H1 (cell line): Measurements from ENCODE around the gene PRR22. TPM values are rescaled to one million over a fixed set of nuclear protein-coding genes. Genes with fewer than 3 reads are reported as not detected.
A peak's percentile ranks its signal among the peaks of the same experiment; 100 is the strongest.

ENCODE experiments used
- CTCF ChIA-PET: fragments of 300-600 bp; sonication (Branson Sonifier 250); formaldehyde crosslinking; loops from one replicate; lab custom pipeline; 2021; ENCODE audit not compliant: partially characterized antibody; lab: Charles Lee
- POLR2A ChIA-PET: fragments of 300-600 bp; sonication (Branson Sonifier 250); formaldehyde crosslinking; loops from one replicate; lab custom pipeline; 2021; ENCODE audit warnings: inconsistent platforms; ENCODE audit not compliant: partially characterized antibody; lab: Charles Lee
- DNase-seq, 2 experiments: peaks; one replicate each; pipeline versions ENCODE4 v3.0.0 to v3.0.0-alpha.2; 2010 to 2022; ENCODE audit warnings: low spot score in 2 of 2, low read depth in 1 of 2, mixed read lengths in 1 of 2
- FAIRE-seq: peaks from 2 replicates; lab custom pipeline; 2011; peaks lifted over from hg19 to GRCh38; lab: Jason Lieb, UNC
- H2AFZ ChIP-seq: 2 replicates; pipeline ENCODE4 v1.8.1; 2012; ENCODE audit warnings: low read length, inconsistent platforms
- H2AK5ac ChIP-seq: 2 replicates; pipeline ENCODE4 v1.6.1; 2013; ENCODE audit warnings: low read depth, low read length
- H2BK120ac ChIP-seq: replicated peaks from 2 replicates; pipeline ENCODE3; 2013; ENCODE audit warnings: low read depth, low read length, inconsistent platforms
- H2BK12ac ChIP-seq: 2 replicates; pipeline ENCODE4 v1.6.1; 2013; ENCODE audit warnings: low read depth, low read length
- H2BK15ac ChIP-seq: 2 replicates; pipeline ENCODE4 v1.6.1; 2013; ENCODE audit warnings: low read length
- H2BK20ac ChIP-seq: 2 replicates; pipeline ENCODE4 v1.6.1; 2013; ENCODE audit warnings: low read length
- H2BK5ac ChIP-seq: 2 replicates; pipeline ENCODE4 v1.6.1; 2013; ENCODE audit warnings: low read depth, low read length
- H3K14ac ChIP-seq: 2 replicates; pipeline ENCODE4 v1.6.1; 2013; ENCODE audit warnings: inconsistent platforms; ENCODE audit not compliant: insufficient read length
- H3K18ac ChIP-seq: 2 replicates; pipeline ENCODE4 v1.6.1; 2013; ENCODE audit warnings: low read length; ENCODE audit errors: extremely low read depth
- H3K23ac ChIP-seq: 2 replicates; pipeline ENCODE4 v1.6.1; 2013; ENCODE audit warnings: inconsistent platforms; ENCODE audit not compliant: insufficient read length
- H3K23me2 ChIP-seq: 2 replicates; pipeline ENCODE4 v1.6.1; 2013; ENCODE audit warnings: low read depth, low read length
- H3K27ac ChIP-seq: 2 replicates; pipeline ENCODE4 v1.6.1; 2011; ENCODE audit warnings: low read depth, low read length, inconsistent platforms
- H3K27me3 ChIP-seq, 4 experiments: replicated peaks in 1 of 4; 1 replicate in 1 of 4; 2 replicates in 3 of 4; pipeline versions ENCODE4 v1.6.1 to v1.8.1; 2011 to 2013; ENCODE audit warnings: low read length in 3 of 4, mild to moderate bottlenecking in 3 of 4, inconsistent platforms in 2 of 4, mixed read lengths in 2 of 4, moderate library complexity in 1 of 4; ENCODE audit not compliant: control insufficient read depth in 3 of 4, insufficient read depth in 3 of 4; ENCODE audit errors: extremely low read depth in 1 of 4
- H3K36me3 ChIP-seq, 4 experiments: 2 replicates each; pipeline versions ENCODE4 v1.6.1 to v1.8.1; 2011 to 2013; ENCODE audit warnings: mild to moderate bottlenecking in 4 of 4, low read length in 3 of 4, moderate library complexity in 2 of 4, control low read depth in 1 of 4, inconsistent platforms in 1 of 4; ENCODE audit not compliant: insufficient read depth in 4 of 4, control insufficient read depth in 2 of 4
- H3K4ac ChIP-seq: replicated peaks from 2 replicates; pipeline ENCODE3; 2013; ENCODE audit warnings: low read length, low read depth, mixed read lengths, inconsistent platforms; ENCODE audit not compliant: insufficient read length
- H3K4me1 ChIP-seq, 4 experiments: replicated peaks in 1 of 4; 1 replicate in 1 of 4; 2 replicates in 3 of 4; pipeline versions ENCODE4 v1.6.1 to v1.8.1; 2011 to 2013; ENCODE audit warnings: low read length in 3 of 4, inconsistent platforms in 2 of 4, mixed read lengths in 1 of 4; ENCODE audit not compliant: insufficient read depth in 4 of 4, control insufficient read depth in 3 of 4
- H3K4me2 ChIP-seq, 2 experiments: 2 replicates each; pipeline versions ENCODE4 v1.6.1 to v1.8.1; 2011 to 2013; ENCODE audit warnings: low read depth in 2 of 2, low read length in 2 of 2, control low read depth in 1 of 2, inconsistent platforms in 1 of 2, mild to moderate bottlenecking in 1 of 2; ENCODE audit not compliant: insufficient read depth in 1 of 2
- H3K4me3 ChIP-seq, 4 experiments: fragments of 200-600, 300-600 bp in 1 of 4; sonication (generic), shearing (Covaris generic), sonication (Bioruptor Twin) in 1 of 4; 2 replicates each; pipeline versions ENCODE4 v1.5.1 to v1.8.1; 2011 to 2016; ENCODE audit warnings: low read length in 4 of 4, low read depth in 3 of 4, control low read depth in 2 of 4, inconsistent platforms in 2 of 4, mild to moderate bottlenecking in 2 of 4, mixed read lengths in 1 of 4, moderate library complexity in 1 of 4; ENCODE audit not compliant: insufficient read depth in 2 of 4; ENCODE audit errors: extremely low read depth in 1 of 4
- H3K56ac ChIP-seq: replicated peaks from 2 replicates; pipeline ENCODE3; 2013; ENCODE audit warnings: low read depth, mild to moderate bottlenecking, mixed read lengths, low read length, inconsistent platforms; ENCODE audit not compliant: insufficient read length
- H3K79me1 ChIP-seq: 2 replicates; pipeline ENCODE4 v1.6.1; 2013; ENCODE audit warnings: low read depth, low read length, control low read depth
- H3K79me2 ChIP-seq, 2 experiments: 2 replicates each; pipeline versions ENCODE4 v1.6.1 to v1.8.1; 2012 to 2013; ENCODE audit warnings: low read length in 2 of 2, mild to moderate bottlenecking in 2 of 2, inconsistent platforms in 1 of 2; ENCODE audit not compliant: insufficient read depth in 2 of 2, control insufficient read depth in 1 of 2
- H3K9ac ChIP-seq, 4 experiments: replicated peaks in 1 of 4; 1 replicate in 1 of 4; 2 replicates in 3 of 4; pipeline versions ENCODE4 v1.6.1 to v1.8.1; 2011 to 2013; ENCODE audit warnings: low read depth in 3 of 4, low read length in 3 of 4, control low read depth in 2 of 4, mild to moderate bottlenecking in 2 of 4, moderate library complexity in 2 of 4, inconsistent platforms in 1 of 4; ENCODE audit errors: extremely low read depth in 1 of 4
- H3K9me3 ChIP-seq, 2 experiments: 2 replicates each; pipeline versions ENCODE4 v1.6.1 to v1.8.1; 2012 to 2013; ENCODE audit warnings: mild to moderate bottlenecking in 2 of 2, moderate library complexity in 2 of 2, control low read depth in 1 of 2, inconsistent platforms in 1 of 2, low read depth in 1 of 2, low read length in 1 of 2, mixed read lengths in 1 of 2; ENCODE audit not compliant: insufficient read depth in 2 of 2
- H4K20me1 ChIP-seq, 2 experiments: replicated peaks in 1 of 2; 2 replicates each; pipeline versions ENCODE3 to v1.8.1; 2011 to 2013; ENCODE audit warnings: inconsistent platforms in 2 of 2, low read length in 2 of 2, mild to moderate bottlenecking in 1 of 2; ENCODE audit not compliant: insufficient read depth in 2 of 2, control insufficient read depth in 1 of 2
- H4K5ac ChIP-seq: 2 replicates; pipeline ENCODE4 v1.6.1; 2013; ENCODE audit warnings: low read length, low read depth, mixed read lengths, inconsistent platforms; ENCODE audit not compliant: insufficient read length
- H4K8ac ChIP-seq: 2 replicates; pipeline ENCODE4 v1.8.0; 2013; ENCODE audit warnings: mild to moderate bottlenecking, moderate library complexity, low read length, inconsistent platforms; ENCODE audit not compliant: insufficient read depth; ENCODE audit errors: extremely low read depth
- H4K91ac ChIP-seq: replicated peaks from 2 replicates; pipeline ENCODE3; 2013; ENCODE audit warnings: low read length, mixed read lengths, inconsistent platforms; ENCODE audit not compliant: insufficient read length
- BACH1 ChIP-seq: IDR thresholded peaks from 2 replicates; pipeline ENCODE4 v1.6.1; 2012; ENCODE audit warnings: low read length, improper control_type of control experiment
- HDAC2 ChIP-seq, 2 experiments: fragments of 300-600 bp in 1 of 2; sonication (generic) in 1 of 2; IDR thresholded peaks; 2 replicates each; pipeline ENCODE4 v1.6.1; 2011 to 2012; ENCODE audit warnings: low read depth in 2 of 2, low read length in 2 of 2, mild to moderate bottlenecking in 2 of 2, moderate library complexity in 2 of 2, borderline replicate concordance in 1 of 2, inconsistent platforms in 1 of 2
- KDM1A ChIP-seq: fragments of 200-600, 300-600 bp; sonication (generic); IDR thresholded peaks from 2 replicates; pipeline ENCODE4 v1.7.1; 2016; ENCODE audit warnings: mild to moderate bottlenecking, low read length, borderline replicate concordance
- SP4 ChIP-seq: IDR thresholded peaks from 2 replicates; pipeline ENCODE4 v1.6.1; 2012; ENCODE audit warnings: low read length, inconsistent platforms
- WGBS, 2 experiments: shearing (Covaris generic) in 1 of 2; methylation state at CpG; one replicate each; pipeline versions ENCODE4 v1.1.6 to v1.1.7; 2013 to 2015; ENCODE audit warnings: low lambda C conversion rate in 2 of 2, mixed read lengths in 2 of 2, inconsistent platforms in 1 of 2, low coverage in 1 of 2, missing lambda C conversion rate in 1 of 2; ENCODE audit not compliant: insufficient replicate concordance in 2 of 2, insufficient coverage in 1 of 2, insufficient read length in 1 of 2; ENCODE audit errors: extremely low coverage in 1 of 2, missing lambda C conversion rate in 1 of 2; 5-methylcytosine and 5-hydroxymethylcytosine counted together
- polyA plus RNA-seq, 7 experiments: library from polyadenylated mRNA; depleted of rRNA in 3 of 7; stranded (reverse) in 5 of 7; unstranded in 2 of 7; fragments of >200 nt in 5 of 7; fragments of 200-250 nt in 2 of 7; gene quantifications; 1 replicate in 5 of 7; 2 replicates in 1 of 7; 4 replicates in 1 of 7; pipeline versions ENCODE4 v1.2.1 to v1.2.3, GENCODE V29; 2011 to 2013; ENCODE audit warnings: missing spikeins in 2 of 7, mixed read lengths in 2 of 7
- total RNA-seq: library from RNA; stranded (reverse); fragmentation: NEBNext Ultra II Directional; extraction: Animal tissue kit (Norgen Biotek cat#: 25700); gene quantifications from 2 replicates; pipeline ENCODE4 v1.2.1, GENCODE V29; 2021

Gene PRR22
- total and polyA plus RNA-seq, 2 of the 8 experiments (the other 6 are each of a cell fraction or from before 2014, with no cell fraction given): 1.9 to 2.1 TPM

- H4K5ac ChIP-seq: no peak overlapping the region
- H3K9me3 ChIP-seq: no peaks in the 10 kb centered on the region
- H3K79me1 ChIP-seq: no peaks in the 10 kb centered on the region
- H4K91ac ChIP-seq: no peak overlapping the region
- POLR2A ChIA-PET: interaction anchor here (0.8 to 5.9 kb wide), 16 partner anchors 8 to 147 kb away, joined by 3 to 43 read pairs (median 8); partner anchors contain the start of genes FUT3, NDUFA11, NRTN and RANBP3
- H3K14ac ChIP-seq: no peak overlapping the region
- peak overlapping the region; percentile 92 to 99 for H3K4me2 ChIP-seq
- no peak overlapping the region for H2AK5ac ChIP-seq
- no peak overlapping the region for H2BK15ac ChIP-seq
- H3K36me3 ChIP-seq: no peaks in the 10 kb centered on the region
- no peak overlapping the region for H2BK12ac ChIP-seq
- no peak for DNase-seq
- H3K4me3 ChIP-seq: peak overlapping the region; percentile 14 to 78 (median 73); a peak in 5 of 8 replicates
- no peak overlapping the region for H3K23ac ChIP-seq
- H2AFZ ChIP-seq: no peak overlapping the region
- WGBS, 2 experiments: 84% methylated on average over 31 of the region's 34 CpGs; no CpG with 5 or more reads in 1 of the 2 experiments
- no peak overlapping the region for H3K56ac ChIP-seq
- H2BK120ac ChIP-seq: no peak overlapping the region
- CTCF ChIA-PET: interaction anchor here (1.4 to 7.8 kb wide), 4 partner anchors 15 to 63 kb away, joined by 5 to 58 read pairs (median 7); partner anchors contain the start of gene NRTN
- H2BK5ac ChIP-seq: no peak overlapping the region
- H3K27ac ChIP-seq: no peak overlapping the region
- H3K4me1 ChIP-seq: peaks cover 0 to 8% (median 6%) of the 10 kb centered on the region in 4 experiments; a peak in 6 of 7 replicates
- no peak overlapping the region for H3K9ac ChIP-seq
- H4K20me1 ChIP-seq: peaks cover 0 to 2% of the 10 kb centered on the region in 2 experiments
- H3K23me2 ChIP-seq: peaks cover 12% of the 10 kb centered on the region; the same call in 1 of the 2 replicates
- no peak overlapping the region for H3K18ac ChIP-seq
- TF ChIP-seq SP4 (no peak), KDM1A (peak; percentile 97), HDAC2 (IDR thresholded peaks at IDR 0.05; ENCODE audit: borderline replicate concordance in 1 of 2, low read depth in 2 of 2, low read length in 2 of 2) (peak in 1 of 2 experiments; percentile 94; a peak in 2 of 4 replicates), BACH1 (no peak)
- H4K8ac ChIP-seq: no peak overlapping the region; the same call in 1 of the 2 replicates
- FAIRE-seq: no peak
- H2BK20ac ChIP-seq: no peak overlapping the region
- H3K79me2 ChIP-seq: no peaks in the 10 kb centered on the region
- no peak overlapping the region for H3K4ac ChIP-seq
- no peaks in the 10 kb centered on the region; a peak in 1 of 7 replicates for H3K27me3 ChIP-seq
Observed at GRCh38 chr19:5829567-5830310, 45.2 kb upstream of the PRR22 start.
